ENCODE measurements around the gene TTC7B.

DNA sequence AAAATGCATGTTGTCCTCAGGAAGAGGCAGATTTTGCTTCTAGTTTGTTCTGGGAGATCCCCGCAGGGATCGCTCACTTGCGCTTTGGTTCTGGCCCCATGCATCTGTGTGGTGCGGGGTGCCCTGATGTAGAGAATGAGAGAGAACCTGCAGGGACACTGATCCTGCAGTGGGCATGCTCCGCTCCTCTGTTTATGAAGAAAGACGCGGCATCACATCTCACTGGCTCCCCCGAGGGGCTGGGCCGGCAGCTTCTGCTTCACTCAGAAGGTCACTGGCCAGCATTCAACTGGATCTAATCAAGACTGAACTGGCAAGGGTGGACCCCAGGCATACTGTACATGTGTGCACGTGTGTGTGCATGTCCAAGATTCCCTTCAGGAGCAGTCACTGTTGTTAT, 255.2 kb downstream of the TTC7B start:
- TF ChIP-seq, protein P1, sequence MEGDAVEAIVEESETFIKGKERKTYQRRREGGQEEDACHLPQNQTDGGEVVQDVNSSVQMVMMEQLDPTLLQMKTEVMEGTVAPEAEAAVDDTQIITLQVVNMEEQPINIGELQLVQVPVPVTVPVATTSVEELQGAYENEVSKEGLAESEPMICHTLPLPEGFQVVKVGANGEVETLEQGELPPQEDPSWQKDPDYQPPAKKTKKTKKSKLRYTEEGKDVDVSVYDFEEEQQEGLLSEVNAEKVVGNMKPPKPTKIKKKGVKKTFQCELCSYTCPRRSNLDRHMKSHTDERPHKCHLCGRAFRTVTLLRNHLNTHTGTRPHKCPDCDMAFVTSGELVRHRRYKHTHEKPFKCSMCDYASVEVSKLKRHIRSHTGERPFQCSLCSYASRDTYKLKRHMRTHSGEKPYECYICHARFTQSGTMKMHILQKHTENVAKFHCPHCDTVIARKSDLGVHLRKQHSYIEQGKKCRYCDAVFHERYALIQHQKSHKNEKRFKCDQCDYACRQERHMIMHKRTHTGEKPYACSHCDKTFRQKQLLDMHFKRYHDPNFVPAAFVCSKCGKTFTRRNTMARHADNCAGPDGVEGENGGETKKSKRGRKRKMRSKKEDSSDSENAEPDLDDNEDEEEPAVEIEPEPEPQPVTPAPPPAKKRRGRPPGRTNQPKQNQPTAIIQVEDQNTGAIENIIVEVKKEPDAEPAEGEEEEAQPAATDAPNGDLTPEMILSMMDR (IDR thresholded peaks at IDR 0.05; ENCODE audit: borderline replicate concordance, extremely low read depth, low read length, poor library complexity, severe bottlenecking) = no peak
- no peak for TF ChIP-seq EZH2 (IDR thresholded peaks at IDR 0.05; ENCODE audit: borderline replicate concordance, low read depth, low read length, severe bottlenecking)
